ENCODE data around the gene TSPEAR.
"Not testable (repeated sequence)": the region's sequence is repeated elsewhere in the genome, so short reads cannot be mapped to it uniquely, and the experiment has no call there.

Gene TSPEAR

DNA sequence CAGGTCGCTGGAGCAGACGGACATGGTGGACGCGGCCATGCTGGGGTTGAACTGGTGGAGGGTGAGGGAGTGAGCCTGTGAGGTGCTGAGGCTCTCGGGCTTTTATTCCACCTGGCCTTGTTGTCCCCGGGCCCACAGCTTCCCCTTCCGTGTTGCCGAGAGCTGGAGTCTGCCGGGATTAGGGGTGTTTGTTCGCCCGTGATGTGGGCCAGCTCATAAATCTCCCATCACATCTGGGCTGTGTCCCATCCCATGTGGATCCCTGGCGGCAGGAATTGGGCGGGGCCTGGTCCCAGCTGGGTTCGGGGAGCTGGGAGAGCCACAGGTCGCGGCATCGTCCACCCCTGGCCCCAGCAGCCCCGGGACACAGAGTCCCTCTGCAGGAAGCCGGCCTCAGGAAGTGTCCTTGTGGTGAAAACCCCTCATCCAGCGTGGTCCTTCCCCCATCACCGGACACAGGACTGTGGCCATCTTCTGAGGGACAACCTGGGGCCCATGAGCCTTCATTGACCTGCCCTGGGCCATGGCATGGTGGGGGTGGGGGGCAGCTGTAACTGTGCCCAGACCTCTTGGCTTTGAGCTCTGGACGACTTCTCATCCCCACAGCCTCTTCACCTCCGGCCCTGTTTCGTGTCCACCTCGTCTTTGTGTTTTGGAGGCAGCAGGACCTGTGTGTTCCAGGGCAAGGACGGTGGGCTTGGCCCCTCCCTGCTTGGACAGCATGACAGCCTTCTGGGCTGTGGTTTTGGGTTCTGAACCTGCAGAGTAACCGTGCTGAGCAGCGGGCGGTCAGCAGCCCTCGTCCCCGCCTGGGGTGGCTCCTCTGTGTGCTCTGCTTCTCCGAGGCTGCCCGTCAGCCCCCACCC is 118.7 kb downstream of the TSPEAR start, which contains the start of gene KRTAP10-6:
Gene KRTAP10-6 (minus strand): TSS at position 60 of the 866 bp plus-strand sequence. CDS start 21 bp downstream, at position 39.
- DNase-seq (ENCODE audit: low read depth in 1 of 2, low spot score in 1 of 2), result no peak

- DNase-seq (ENCODE audit: low read depth in 1 of 2, low spot score in 1 of 2), result not testable (repeated sequence)
Measured at GRCh38 chr21:44591801-44592130, 119.6 kb downstream of the TSPEAR start.

DNA sequence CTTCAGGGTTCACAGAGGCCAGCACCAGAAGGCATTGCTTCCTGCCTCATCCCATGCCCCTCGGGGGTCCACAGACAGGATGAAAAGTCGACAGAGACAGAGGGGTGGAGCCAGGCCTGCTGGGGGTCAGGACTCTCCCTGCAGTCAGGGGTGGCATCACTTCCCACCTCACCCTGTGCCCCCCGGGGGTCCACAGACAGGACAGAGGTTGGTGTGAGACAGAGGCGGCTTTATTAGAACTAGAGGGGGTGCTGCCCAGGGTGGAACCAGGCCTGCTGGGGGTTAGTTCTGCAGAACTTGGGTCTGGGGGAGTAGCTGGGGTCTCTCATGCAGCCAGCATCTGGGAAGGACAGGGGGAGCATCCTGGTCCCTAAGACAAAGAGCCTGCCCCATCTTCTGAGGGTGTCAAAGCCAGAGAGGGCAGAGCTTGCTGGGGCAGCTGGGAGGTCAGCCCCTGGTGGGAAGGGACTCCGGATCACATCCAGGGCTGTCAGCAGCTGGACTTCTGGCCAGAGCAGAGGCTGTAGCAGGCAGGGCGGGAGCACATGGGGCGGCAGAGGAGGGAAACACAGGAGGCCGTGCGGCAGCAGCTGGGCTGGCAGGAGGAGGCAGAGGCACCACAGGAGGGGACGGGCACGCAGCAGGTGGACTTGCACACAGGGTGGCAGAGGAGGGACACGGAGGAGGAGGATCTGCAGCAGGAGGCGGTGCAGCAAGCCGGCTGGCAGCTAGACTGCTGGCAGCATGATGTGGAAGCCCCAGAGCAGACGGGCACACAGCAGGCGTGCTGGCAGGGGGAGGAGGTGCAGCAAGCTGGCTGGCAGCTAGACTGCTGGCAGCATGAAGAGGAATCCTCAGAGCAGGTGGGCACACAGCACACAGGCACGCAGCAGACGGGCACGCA is 120.2 kb downstream of the TSPEAR start:
- DNase-seq (ENCODE audit: low read depth in 1 of 2, low spot score in 1 of 2), result not testable (repeated sequence)

DNA sequence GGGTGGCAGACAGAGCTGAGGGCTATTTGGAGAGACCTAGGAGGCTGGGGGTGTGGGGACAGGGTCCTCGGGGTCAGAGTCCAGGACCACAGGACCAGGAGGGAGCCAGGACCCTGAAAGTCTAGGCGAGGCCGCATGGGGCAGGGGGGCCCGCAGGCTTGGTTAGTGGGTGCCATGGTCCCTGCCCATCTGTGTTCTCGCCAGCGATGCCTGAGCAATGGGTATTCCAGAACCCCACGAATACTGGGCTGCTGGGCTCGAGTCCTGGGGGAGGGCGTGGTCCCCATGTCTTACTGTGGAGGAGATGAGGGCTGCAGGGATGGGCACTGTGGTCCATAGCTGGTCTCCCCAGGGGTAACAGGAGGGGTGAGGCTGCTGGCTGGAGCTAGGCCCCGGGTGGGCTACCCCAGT is 121.1 kb downstream of the TSPEAR start:
- no peak for DNase-seq (ENCODE audit: low read depth in 1 of 2, low spot score in 1 of 2)

DNA sequence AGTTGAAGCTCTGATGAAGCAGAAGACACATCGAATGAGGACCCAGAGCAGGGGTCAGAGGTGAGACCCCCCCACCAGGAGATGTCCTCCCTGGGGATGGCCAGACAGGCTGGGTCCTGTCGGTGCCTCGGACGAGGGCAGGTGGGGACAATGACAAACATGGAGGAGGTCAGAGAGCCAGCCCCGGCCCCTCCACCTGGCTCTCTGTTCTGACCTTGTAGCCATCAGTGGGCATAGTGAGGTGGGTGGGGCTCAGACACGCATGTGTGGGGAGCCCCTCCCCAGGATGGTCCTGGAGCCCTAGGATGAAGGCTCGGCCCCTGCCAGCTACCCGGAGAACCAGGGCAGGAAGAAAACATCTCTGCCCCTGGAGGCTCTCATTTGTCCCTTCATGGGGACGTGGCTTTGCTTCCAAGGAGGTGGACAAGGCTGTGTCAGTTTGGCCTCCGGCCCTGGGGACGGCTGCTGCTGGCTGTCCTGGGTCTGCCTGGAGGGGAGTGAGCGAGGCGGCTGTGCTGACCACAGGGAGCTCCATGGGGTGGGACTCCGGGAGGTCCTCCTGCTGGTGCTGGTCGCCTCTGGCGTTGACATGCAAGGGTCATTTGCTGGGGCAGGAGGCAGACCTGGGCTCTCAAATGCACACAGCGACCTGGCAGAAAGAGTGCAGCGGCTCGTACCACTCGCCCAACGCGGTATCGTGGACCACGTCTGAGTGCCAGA is 121.6 kb downstream of the TSPEAR start:
- no peak for DNase-seq (ENCODE audit: low read depth in 1 of 2, low spot score in 1 of 2)

DNA sequence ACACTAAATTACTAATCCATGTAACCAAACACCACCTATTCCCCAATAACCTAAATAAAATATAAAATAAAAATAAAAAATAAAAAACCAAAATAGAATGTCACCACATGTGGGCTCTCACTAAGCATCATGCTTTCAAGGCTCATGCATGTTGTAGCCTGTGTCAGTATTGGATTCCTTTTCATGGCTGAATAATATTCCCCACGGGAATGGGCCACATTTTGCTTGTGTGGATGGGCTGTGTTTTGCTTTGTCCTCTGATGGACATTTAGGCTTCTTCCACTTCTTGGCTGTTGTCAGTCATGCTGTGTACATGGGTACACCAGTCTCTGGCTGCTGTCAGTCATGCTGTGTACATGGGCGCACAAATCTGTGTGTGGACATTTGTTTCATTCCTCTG is 122.3 kb downstream of the TSPEAR start:
- no peak for DNase-seq (ENCODE audit: low read depth in 1 of 2, low spot score in 1 of 2)

DNA sequence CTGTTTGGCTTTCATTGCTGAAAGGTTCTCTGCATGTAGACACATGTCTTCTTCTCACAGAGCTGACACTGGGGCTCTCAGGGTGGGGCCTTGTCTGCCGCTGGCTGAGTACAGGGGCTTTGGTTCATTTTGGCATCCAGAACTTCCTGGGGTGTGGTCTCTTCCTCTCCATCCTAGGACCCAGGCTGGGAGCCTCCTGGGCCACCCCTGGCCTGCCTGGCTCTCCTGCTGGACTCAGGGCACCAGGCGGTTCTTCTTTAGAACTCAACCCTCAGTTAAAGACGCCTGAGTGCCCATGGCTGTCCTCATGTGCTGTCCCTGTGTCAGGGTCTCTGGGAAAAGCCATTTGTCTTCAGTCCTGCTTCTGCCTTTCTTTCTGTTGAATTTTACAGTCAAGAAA is 125.5 kb downstream of the TSPEAR start:
- no peak for DNase-seq (ENCODE audit: low read depth in 1 of 2, low spot score in 1 of 2)

DNA sequence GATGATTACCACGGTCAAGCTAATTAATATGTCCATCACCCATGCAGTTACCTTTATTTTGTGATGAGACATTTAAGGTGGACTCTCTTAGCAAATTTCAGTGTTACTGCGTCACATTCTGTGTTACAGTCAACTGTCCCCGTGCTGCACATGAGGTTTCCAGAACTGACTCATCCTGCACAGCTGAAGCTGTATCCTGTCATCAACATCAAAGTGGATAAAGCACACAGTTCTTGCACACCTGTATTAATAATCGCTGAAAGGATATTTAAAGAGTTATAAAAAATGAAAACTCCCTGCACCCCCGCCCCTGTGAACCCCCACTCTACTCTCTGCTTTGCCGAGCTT is 127.6 kb downstream of the TSPEAR start:
- DNase-seq (ENCODE audit: low read depth in 1 of 2, low spot score in 1 of 2), result no peak

DNA sequence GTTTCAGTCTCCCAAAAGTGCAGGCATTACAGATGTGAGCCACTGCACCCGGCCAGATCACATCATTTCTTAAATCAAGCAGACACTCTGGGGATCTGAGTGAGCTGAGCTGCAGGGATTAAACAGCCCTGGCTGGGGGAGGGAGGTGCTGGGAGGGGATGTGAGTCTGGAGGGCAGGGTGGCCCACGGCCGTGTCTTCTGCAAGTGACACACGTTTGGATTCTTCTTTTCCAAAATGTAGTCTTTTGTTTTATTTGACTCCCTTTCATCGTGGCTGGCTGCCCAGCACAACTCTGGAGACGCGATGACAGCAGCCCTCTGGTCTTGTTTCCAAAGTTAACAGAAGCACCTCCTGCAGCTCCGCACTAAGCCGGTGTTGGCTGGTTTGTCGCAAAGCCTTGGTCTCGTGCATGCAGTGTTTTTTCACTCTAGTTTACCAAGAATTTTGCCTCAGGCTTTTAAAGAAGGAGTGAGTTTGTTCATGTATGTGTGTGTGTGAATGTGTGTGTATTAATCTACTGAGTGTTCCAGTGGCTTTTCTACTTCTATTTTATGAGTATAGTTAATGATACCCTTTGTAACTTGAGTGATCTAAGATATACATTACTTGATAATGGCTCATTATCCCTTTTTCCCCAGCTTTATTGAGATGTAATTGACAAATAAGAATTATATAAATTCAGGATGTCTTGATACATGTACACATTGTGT is 128.1 kb downstream of the TSPEAR start:
- DNase-seq (ENCODE audit: low read depth in 1 of 2, low spot score in 1 of 2), result no peak

DNA sequence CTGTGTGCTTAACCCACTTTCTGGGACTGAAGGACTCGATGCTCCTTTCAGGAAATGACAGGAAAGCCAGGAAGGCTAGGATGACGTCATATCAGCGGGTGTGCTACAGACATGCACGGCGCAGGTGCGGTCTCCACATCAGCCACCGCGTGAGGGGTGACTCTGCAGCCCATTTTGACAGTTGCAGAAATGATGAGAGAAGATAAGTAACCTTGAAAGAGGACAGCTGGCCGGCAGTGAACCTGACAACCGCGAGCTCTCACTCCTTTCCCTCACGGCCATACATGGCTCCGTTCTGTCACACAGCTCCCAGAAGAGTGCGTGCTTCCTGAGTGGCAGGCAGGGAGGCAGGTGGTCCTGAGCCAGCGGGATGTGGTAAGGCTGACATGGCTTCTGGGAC is 129.3 kb downstream of the TSPEAR start:
- no peak for DNase-seq (ENCODE audit: low read depth in 1 of 2, low spot score in 1 of 2)

GRCh38 chr21:44581158-44581557 is 130.2 kb downstream of the TSPEAR start:
- no peak for DNase-seq (ENCODE audit: low read depth in 1 of 2, low spot score in 1 of 2)

GRCh38 chr21:44580231-44580821 is 131.0 kb downstream of the TSPEAR start, which contains the start of gene KRTAP10-5:
KRTAP10-5 (minus strand) TSS chr21:44580604; CDS start chr21:44580578, 26 bp downstream.
- not testable (repeated sequence) for DNase-seq (ENCODE audit: low read depth in 1 of 2, low spot score in 1 of 2)

- no peak for DNase-seq (ENCODE audit: low read depth in 1 of 2, low spot score in 1 of 2)
Measured at GRCh38 chr21:44579833-44580144, 131.6 kb downstream of the TSPEAR start.

GRCh38 chr21:44579056-44579832 is 132.1 kb downstream of the TSPEAR start:
- no peak for DNase-seq (ENCODE audit: low read depth in 1 of 2, low spot score in 1 of 2)

GRCh38 chr21:44578371-44579055 is 132.9 kb downstream of the TSPEAR start:
- no peak for DNase-seq (ENCODE audit: low read depth in 1 of 2, low spot score in 1 of 2)

- DNase-seq (ENCODE audit: low read depth in 1 of 2, low spot score in 1 of 2), result no peak
Measured at GRCh38 chr21:44576025-44576420, 135.3 kb downstream of the TSPEAR start.

DNA sequence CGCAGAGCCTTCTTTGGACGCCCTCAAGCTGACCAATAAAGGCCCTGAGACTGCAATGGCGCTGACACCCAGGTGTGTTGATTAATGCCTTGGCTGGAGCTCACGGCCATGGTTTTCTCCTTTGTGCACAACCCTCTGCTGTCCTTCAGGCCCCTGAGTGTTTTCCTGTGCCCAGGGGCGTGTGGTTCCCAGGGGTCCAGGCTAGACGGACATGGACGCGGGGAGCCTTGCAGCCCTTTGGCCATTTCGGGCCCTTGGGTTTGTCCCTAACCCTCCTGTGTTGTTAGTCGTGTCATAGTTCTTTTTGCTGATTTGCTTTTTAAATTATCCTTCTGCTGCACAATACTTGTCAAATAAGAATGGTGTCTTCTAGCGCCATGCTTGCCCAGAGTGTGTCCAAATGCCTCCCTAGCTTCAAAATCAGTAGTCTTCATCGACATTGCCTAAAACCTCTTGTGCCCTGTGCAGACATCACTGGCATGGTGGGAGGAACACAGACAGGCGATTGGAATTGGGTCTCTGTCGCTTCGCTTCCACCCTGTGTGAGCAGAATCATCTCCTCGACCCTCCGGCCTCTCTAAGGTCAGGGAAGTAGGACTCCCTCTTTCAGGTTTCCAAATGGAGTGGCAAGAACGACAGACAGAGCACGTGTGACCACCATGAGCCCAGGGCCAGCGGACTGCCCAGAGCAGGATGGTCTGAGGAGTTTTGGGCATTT is 135.9 kb downstream of the TSPEAR start:
- DNase-seq (ENCODE audit: low read depth in 1 of 2, low spot score in 1 of 2), result no peak

DNA sequence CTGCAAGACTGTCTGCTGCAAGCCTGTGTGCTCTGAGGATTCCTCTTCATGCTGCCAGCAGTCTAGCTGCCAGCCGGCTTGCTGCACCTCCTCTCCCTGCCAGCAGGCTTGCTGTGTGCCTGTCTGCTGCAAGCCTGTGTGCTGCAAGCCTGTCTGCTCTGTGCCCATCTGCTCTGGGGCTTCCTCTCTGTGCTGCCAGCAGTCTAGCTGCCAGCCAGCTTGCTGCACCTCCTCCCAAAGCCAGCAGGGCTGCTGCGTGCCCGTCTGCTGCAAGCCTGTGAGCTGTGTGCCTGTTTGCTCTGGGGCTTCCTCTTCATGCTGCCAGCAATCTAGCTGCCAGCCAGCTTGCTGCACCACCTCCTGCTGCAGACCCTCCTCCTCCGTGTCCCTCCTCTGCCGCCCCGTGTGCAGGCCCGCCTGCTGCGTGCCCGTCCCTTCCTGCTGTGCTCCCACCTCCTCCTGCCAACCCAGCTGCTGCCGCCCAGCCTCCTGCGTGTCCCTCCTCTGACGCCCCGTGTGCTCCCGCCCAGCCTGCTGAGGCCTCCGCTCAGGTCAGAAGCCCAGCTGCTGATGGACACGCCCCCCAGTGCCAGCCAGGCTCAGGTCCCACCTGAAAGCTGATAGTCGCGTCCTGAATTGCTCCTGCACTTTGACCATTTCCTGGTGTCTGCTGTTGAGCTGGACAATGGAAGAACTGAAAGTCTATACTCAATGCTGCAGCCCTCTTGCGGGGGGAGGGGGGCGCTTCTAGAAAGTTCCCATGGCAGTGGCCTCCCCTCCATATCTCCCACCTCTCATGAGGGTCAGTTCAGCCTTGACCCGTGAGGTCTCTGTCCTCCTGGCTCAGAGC is 136.7 kb downstream of the TSPEAR start:
- no peak for DNase-seq (ENCODE audit: low read depth in 1 of 2, low spot score in 1 of 2)

Measured in activated T-helper 1 cell treated with anti-CD3 and anti-CD28 coated beads, Interleukin-2, amount 50 U/mL, for 16 hours (primary cell).